ENCODE results near the gene TMEM263. TPM values are rescaled to one million over a fixed set of nuclear protein-coding genes. Genes with fewer than 3 reads are reported as not detected.

The TMEM263 gene
- total and polyA plus RNA-seq, 9 donors = 17.2 to 55.7 (median 42.1) TPM

- 76 to 89% (median 82%) methylated on average over 3 of the region's 3 CpGs for WGBS, 3 donors
- TF ChIP-seq EP300 (IDR thresholded peaks at IDR 0.05) (no peak), POLR2A (IDR thresholded peaks at IDR 0.05) (no peak), CTCF (IDR thresholded peaks at IDR 0.05) (no peak)
- Histone ChIP-seq H3K4me1 (ENCODE audit: insufficient read depth) (no peaks in the 10 kb centered on the region), H3K4me3 (no peak overlapping the region), H3K27ac (no peak overlapping the region), H3K27me3 (no peaks in the 10 kb centered on the region), H3K9me3 (no peaks in the 10 kb centered on the region), H3K36me3 (no peaks in the 10 kb centered on the region)
- intact Hi-C loops (cut with DNase I) = loop anchor here in 1 of 4 donors (10.0 kb wide), 1 partner anchor 530 kb away; no protein-coding TSS in a partner anchor
- DNase-seq = no peak
Measured at GRCh38 chr12:106914796-106915634, 40.7 kb upstream of the TMEM263 start.

- TF ChIP-seq CTCF (IDR thresholded peaks at IDR 0.05) (no peak), POLR2A (IDR thresholded peaks at IDR 0.05) (no peak), EP300 (IDR thresholded peaks at IDR 0.05) (no peak)
- Histone ChIP-seq H3K9me3 (no peaks in the 10 kb centered on the region), H3K27me3 (no peaks in the 10 kb centered on the region), H3K4me1 (ENCODE audit: insufficient read depth) (no peaks in the 10 kb centered on the region), H3K27ac (no peak overlapping the region), H3K4me3 (no peak overlapping the region), H3K36me3 (no peaks in the 10 kb centered on the region)
- no peak for DNase-seq
- WGBS, 3 donors = 54 to 80% (median 68%) methylated on average over 5 of the region's 5 CpGs
- intact Hi-C loops (cut with DNase I) = loop anchor here in 1 of 4 donors (10.0 kb wide), 1 partner anchor 531 kb away; no protein-coding TSS in a partner anchor
Measured at GRCh38 chr12:106915635-106916026, 40.1 kb upstream of the TMEM263 start.

- H3K27me3 ChIP-seq = no peaks in the 10 kb centered on the region
- intact Hi-C loops (cut with DNase I) = loop anchor here in 1 of 4 donors (10.0 kb wide), 1 partner anchor 533 kb away; no protein-coding TSS in a partner anchor
- H3K4me1 ChIP-seq (ENCODE audit: insufficient read depth) = no peaks in the 10 kb centered on the region
- no peak overlapping the region for H3K27ac ChIP-seq
- 55 to 64% (median 56%) methylated on average over 7 of the region's 7 CpGs for WGBS, 3 donors
- H3K4me3 ChIP-seq = no peak overlapping the region
- no peaks in the 10 kb centered on the region for H3K9me3 ChIP-seq
- no peak for DNase-seq
- no peaks in the 10 kb centered on the region for H3K36me3 ChIP-seq
- no peak for TF ChIP-seq POLR2A (IDR thresholded peaks at IDR 0.05)
- TF ChIP-seq EP300 (IDR thresholded peaks at IDR 0.05) = no peak
- no peak for TF ChIP-seq CTCF (IDR thresholded peaks at IDR 0.05)
Measured at GRCh38 chr12:106917503-106917902, 38.2 kb upstream of the TMEM263 start.

GRCh38 chr12:106918746-106919145 is 37.0 kb upstream of the TMEM263 start:
- TF ChIP-seq EP300 (IDR thresholded peaks at IDR 0.05) = no peak
- TF ChIP-seq POLR2A (IDR thresholded peaks at IDR 0.05) = no peak
- Histone ChIP-seq H3K4me1 (ENCODE audit: insufficient read depth) (no peaks in the 10 kb centered on the region), H3K9me3 (no peaks in the 10 kb centered on the region), H3K27me3 (no peaks in the 10 kb centered on the region), H3K27ac (no peak overlapping the region), H3K4me3 (no peak overlapping the region), H3K36me3 (no peaks in the 10 kb centered on the region)
- intact Hi-C loops (cut with DNase I) = loop anchor here in 1 of 4 donors (10.0 kb wide), 1 partner anchor 534 kb away; no protein-coding TSS in a partner anchor
- no peak for DNase-seq
- WGBS, 3 donors = 11 to 18% (median 13%) methylated on average over 3 of the region's 3 CpGs

Measured in ovary (tissue), 9 donors.